Spleen (tissue), 7 donors: Measurements from ENCODE around the gene C22orf39.

ENCODE experiments used
- POLR2A ChIP-seq, 3 donors: fragments of 450-650 bp; IDR thresholded peaks; one replicate each; pipeline ENCODE4 v1.5.1; 2017; ENCODE audit warnings: antibody characterized with exemption in 3 of 3, mild to moderate bottlenecking in 1 of 3
- POLR2AphosphoS5 ChIP-seq, 3 donors: sonication (generic); formaldehyde crosslinking; IDR thresholded peaks; one replicate each; pipeline ENCODE4 v1.5.1; 2017; ENCODE audit warnings: antibody characterized with exemption in 3 of 3
- TF ChIP-seq, protein P1 (sequence below), 11 experiments: fragments of 200-600 bp in 7 of 11; fragments of 450-650 bp in 4 of 11; sonication (generic) in 4 of 11; IDR thresholded peaks in 8 of 11; conservative IDR thresholded peaks in 3 of 11; 1 replicate in 7 of 11; 2 replicates in 4 of 11; pipeline versions ENCODE4 v1.4.0 to v1.8.0; 2016 to 2021; ENCODE audit warnings: antibody characterized with exemption in 11 of 11, inconsistent platforms in 4 of 11, mild to moderate bottlenecking in 1 of 11
- donor health status: DM: no; HTN: no; CAD: no; lungs with moderate emphysema.
- donor health status: DM: no; HTN: no; CAD: no.
- donor health status: DM: no; HTN: no; CAD: no.

GRCh38 chr22:19424186-19424500 is 23.4 kb downstream of the C22orf39 start:
- TF ChIP-seq POLR2AphosphoS5 (IDR thresholded peaks at IDR 0.05) = no peak
- TF ChIP-seq, protein P1, sequence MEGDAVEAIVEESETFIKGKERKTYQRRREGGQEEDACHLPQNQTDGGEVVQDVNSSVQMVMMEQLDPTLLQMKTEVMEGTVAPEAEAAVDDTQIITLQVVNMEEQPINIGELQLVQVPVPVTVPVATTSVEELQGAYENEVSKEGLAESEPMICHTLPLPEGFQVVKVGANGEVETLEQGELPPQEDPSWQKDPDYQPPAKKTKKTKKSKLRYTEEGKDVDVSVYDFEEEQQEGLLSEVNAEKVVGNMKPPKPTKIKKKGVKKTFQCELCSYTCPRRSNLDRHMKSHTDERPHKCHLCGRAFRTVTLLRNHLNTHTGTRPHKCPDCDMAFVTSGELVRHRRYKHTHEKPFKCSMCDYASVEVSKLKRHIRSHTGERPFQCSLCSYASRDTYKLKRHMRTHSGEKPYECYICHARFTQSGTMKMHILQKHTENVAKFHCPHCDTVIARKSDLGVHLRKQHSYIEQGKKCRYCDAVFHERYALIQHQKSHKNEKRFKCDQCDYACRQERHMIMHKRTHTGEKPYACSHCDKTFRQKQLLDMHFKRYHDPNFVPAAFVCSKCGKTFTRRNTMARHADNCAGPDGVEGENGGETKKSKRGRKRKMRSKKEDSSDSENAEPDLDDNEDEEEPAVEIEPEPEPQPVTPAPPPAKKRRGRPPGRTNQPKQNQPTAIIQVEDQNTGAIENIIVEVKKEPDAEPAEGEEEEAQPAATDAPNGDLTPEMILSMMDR (IDR thresholded peaks at IDR 0.05 in 8 of 11, conservative IDR thresholded peaks at IDR 0.05 in 3 of 11) = no peak
- TF ChIP-seq POLR2A (IDR thresholded peaks at IDR 0.05) = no peak
